LHCN-M2 (cell line): Measurements from ENCODE around the gene ADISSP. TPM values are rescaled to one million over a fixed set of nuclear protein-coding genes. Genes with fewer than 3 reads are reported as not detected.

Source experiments
- DNase-seq: peaks from one replicate; pipeline ENCODE4 v3.0.0-alpha.2; 2012; ENCODE audit warnings: low read depth
- total RNA-seq: library from RNA; depleted of rRNA; stranded (reverse); fragments of >200 nt; gene quantifications from 2 replicates; pipeline ENCODE4 v1.2.3, GENCODE V29; 2014

Gene ADISSP
- total RNA-seq, 1 experiment from 2014 or later = 84.3 TPM

DNA sequence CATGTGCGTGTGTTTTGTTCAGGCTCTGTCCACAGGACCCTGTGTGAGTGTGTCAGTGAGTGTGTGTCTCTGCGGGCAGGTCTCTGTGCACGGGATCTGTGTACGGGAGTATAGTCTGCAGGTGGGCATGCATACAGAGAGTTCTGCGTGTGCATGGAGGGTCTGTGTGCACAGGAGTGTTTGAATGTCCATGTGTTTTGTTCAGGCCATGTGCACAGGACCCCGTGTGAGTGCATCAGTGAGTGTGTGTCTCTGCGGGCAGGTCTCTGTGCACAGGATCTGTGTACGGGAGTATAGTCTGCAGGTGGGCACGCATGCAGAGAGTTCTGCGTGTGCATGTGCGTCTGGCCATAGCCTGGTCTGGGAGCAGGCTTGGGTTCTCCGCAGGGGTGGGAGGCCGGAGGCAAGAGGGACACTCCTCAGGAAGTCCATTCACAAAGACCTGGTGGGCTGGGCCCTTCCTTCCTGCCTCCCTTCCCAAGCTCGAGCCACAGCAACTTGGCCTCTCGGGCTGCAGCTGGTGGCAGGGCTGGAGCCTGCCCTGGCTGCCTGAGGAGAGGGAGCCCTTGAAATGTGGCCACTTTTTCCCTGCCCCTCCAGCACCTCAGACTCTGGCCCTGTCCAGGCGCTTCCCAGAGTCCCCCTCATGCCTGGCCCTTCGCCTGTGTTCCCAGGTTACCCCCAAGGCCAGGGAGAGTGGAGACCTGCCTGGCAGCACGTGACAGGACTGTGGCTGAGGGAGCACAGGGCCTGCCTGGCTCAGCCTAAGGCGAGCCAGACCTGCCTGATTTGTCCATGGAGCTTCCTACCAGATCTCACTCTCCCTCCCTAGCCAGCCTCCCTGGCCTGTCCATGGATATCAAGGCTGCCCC is 28.3 kb downstream of the ADISSP start:
- DNase-seq = no peak

DNA sequence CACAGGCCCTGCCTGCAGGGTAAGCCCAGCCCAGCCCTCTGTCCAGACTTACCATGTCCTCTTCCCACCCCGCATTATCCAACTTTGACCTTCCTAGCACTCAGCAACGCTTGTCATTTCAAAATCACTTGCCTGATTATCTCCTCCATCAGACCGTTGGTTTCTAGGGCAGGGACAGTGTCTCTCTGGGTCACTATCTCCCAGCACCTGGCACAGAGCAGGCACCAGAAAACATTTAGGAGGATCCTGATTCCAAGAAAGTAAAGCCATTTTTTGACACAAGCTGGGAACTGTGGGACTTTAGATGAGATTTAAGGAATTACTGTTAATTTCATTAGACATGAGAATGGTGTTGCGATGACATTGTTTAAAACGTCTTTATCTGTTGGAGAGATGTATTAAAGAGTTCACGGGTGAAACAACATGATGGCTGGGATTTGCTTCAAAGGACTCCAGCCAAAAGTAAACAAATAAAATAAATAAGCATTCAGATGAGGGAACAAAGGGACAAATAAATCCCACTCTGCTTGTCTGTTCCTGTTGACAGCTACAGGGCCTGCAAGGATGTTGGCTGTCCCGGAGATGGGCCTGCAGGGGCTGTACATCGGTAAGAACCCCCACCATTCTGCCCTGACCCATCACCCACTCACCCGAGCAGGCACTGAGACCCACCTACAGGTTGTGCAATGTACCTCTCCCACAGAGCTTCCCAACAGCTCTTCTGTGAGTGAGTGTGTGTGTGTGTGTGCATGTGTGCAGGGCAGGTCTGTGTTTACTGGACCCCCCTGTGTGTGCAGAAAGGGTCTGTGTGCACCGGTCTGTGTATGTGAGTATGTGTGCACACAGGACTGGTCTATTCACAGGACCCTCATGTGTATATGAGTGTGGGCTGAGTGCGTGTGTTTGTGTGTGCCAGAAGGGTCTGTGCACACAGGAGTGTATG is 29.2 kb downstream of the ADISSP start:
- DNase-seq = no peak

DNA sequence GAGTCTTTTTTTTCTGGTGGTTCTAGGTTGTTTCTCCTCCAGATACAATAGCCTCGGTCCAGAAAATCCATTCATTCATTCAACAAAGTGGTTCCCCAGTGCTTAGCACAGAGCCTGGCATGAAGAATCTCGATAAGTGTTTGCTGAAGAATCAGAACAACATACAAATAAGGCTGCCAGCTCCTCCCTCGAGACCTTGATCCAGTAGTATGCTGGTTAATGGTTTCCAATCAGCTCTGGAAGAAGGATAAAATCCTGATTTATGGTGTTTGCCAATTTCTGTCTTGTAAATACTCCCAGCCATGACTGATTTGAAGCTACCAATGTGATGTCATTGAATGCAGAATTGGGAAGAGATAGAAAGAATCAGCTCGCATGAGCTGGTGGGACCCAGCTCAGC is 31.8 kb downstream of the ADISSP start:
- no peak for DNase-seq

DNA sequence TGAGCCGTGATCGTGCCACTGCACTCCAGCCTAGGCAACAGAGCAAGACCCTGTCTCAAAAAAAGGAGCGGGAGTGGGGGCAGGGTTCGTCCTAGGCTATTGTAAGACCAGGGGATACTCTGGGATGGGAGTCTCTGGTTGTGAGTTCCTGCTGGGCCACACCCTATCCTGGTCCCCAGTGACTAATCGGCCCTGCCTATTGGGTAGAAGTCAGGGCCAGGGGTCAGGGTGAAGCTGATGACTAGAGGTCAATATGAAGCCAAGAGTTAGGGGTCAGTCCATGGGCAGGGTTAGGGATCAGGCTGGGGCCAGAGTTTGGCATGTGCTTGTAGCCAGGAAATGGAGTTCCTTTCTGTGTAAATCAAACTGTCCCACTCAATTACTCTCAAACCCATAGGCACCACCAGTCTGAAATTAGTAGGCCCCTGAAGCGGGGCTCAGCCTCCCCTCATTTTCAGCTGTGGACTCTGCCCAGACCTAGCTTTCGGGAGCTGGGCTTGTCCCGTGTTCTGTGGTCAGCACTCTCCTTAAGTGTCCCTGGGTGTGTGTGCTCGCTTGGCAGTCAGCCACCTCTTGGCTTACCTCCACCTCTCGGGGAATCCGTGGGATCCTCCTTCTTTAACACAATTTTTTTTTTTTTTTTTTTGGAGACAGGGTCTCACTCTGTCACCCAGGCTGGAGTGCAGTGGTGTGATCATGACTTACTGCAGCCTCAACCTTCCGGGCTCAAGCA is 33.3 kb downstream of the ADISSP start:
- DNase-seq = no peak

DNA sequence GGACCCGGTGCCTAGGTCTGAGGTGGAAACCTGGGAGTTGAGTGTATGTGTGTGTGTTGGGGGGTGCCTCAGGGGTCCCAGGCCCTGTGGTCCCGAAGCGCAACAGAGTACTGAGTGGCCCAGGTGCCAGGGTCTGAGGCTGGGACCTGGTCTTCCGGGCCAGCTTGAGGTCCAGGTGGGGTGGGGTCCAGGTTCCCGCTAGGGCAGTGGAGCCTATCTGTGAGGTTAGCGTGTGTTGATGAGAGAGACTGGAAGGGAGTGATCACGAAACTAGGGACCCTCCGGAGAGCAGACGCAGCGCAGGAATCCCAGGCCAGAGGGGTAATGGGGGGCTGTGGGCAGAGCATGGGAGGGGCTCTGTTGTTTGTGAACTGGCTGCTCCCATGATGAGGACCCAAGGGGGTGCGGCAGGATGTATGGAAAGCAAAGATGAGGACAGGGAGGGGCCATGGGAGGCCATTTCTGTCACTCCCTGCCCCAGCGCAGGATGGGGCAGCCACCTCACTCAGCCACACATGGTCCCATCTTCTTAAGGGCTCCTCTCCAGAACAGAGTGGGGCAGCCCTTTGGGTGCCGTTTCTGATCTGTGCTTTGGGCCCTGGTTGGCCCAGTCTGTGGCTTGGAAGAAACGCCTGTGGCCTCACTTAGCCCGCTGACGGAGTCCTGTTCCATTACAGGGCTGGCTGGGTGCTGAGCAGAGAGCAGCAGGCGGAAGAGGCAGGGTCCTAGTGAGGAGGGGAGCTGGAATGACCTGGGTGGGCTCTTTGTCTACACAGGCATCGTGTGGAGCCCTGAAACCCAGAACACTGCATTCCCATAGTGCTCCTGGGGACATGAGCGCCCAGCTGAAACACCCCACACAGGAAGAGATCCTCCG is 34.2 kb downstream of the ADISSP start:
- DNase-seq = no peak

DNA sequence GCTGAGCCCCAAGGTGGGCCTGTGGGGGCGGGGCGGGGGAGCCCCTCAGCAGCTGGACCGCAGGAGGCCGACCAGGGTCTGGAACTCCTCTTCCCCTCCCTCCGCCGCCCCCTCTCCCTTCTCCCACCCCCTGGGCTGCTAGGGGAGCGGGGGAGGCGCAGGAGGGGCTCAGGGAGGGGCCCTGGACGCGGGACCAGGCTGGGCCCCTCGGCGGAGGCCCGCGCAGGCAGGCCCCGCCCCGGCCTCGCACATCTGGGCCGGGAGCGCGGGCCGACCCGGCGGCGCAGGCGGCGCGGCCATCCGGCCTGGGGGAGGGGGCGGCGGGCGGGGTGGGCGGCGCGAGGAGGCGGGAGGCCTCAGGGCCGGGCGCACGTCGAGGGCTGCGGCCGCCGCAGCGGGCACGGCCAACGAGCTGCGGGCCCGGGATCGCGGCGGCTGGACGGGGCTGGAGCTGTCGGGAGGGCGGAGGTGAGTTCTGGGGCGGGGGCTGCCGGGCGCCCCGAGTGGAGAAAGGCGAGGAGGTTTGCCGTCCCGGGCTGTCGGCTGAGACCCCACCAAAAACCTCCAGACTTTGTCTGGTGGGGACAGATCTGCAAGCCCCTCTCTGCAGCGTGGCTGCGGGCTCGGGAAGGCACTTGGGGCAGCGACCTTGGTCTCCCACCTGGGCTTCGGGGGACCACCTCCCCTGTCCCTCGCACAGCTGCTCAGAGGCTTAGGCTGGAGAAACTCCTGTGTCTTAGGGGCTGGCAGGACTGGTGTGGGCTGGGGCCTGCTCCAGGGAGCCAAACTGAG is 35.0 kb downstream of the ADISSP start, which contains the start of gene HSPA12B:
Gene HSPA12B (plus strand): TSS at position 359 of the 792 bp plus-strand sequence. CDS start 5,990 bp downstream, outside the sequence.
- no peak for DNase-seq

DNA sequence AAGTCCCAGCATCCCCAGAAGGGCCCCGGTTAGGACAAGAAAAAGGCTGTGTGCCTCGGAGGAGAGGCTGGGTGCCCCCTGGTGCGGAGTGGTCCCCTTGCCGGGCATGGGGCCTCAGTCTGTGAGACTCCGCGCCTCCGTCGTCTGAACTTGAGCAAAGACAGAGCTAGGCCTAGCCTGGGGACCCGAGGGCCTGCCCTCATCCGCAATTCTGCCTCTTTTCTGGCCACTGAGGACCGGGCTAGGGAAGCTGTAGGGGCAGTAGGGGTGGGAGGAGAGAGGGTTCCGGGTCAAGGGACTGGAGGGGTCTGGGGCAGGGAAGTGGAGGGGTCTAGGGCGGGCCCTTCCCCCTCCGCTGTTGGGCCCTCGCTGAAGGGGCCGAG is 35.6 kb downstream of the ADISSP start:
- no peak for DNase-seq

DNA sequence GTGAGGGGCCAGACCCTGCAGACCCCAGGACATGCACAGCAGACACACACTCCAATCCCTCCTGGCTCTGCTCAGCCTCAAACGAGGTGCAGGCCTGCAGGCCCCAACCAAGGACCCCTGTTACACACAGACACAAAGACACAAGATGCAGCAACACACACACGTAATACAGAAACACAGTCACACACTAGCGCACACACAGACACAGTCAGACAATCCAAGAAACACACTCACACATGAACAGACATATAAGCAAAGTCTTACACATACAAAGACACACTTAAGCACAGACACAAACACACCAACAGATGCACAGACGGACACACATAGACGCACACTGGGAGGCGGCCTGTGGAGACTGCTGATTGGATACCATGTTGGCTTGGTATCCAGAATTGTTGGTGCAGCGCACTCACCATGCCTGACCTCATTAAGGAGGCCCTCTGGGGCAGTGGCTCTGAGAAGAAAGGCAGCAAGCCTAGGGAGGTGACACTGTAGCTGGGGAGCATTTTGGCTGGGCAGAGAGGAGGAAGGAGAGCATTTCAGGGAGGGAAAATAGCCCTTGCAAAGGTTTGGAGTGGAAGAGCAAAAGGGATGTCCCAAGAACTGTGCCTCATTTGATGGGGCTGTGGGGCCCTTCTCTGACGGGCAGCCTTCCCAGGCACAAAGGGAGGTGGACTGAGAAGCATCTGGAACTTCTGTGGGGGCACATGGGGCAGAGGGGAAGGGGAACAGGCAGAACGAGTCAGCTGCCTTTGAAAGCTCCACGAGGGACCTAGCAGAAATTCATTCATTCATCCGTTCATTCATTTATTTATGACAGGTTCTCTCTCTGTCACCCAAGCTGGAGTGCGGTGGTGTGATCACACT is 36.5 kb downstream of the ADISSP start:
- no peak for DNase-seq

DNA sequence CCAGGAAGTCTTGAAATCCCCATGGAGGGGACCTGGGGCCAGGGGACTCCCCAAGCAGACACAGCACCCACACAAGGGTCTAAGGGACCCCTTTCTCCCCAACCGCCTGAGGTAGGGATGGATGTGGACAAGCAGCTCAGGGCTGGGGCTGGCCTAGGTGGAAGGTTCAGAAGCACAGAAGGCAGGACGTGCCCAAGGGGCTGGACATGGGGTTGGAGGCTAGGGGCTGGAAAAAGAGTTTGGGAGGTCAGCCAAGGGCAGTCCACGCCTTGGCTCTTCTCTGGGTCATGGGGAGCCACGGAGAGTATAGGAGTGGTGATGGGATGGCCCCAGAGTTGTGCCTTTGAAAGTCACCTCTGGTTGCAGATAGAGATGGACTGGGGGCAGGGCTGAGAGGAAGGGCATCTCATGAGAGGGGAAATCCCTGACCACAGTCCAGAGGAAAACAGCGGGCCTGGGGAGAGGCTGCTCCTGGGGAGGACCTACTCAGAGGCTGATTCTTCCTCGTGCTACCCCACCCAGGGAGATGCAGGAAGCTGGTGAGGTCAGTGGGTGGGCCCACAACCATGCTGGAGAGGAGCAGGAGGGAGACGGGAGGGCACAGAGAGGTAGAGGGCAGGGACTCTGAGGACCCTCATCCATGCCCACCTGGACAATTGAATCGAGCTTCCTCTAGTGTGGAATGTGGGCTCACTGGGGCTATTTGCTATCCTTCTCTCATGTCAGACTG is 37.6 kb downstream of the ADISSP start:
- no peak for DNase-seq

DNA sequence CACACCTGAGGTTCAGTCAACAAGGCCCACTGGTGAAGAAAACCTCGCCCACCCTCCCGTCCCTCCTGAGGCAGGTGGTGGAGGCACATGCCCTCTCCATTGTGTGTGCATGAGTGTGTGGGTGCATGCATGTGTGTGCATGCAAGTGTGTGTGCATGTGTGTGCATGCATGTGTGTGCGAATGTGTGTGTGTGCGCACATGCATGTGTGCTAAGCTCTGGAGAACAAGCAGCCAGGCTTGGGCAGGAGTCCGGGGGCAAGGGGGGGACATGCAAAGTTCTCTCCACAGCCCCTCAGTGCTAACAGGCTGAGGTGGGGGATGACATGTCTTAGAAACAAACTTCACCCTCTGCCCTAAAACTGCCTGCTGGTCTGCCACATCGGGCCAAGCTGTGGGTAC is 38.2 kb downstream of the ADISSP start:
- no peak for DNase-seq

DNA sequence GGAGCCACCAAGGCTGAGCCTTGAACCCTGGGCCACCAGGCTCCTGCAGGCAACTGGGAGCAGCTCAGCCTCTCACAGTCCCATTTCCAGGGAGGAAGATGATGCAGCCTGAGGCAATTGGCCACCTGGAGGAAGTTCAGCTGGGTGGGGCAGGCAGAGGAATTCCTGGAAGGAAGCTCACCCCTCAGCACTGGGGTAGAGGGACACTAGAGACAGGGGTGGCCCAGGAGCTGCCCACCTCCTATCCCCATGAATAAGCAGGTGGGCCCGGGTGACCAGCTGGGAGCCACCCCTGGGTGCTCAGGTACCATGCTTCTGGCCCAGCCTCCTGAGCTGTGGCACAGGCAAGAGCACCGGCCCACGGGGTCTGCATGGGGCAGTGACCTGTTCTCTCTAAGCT is 38.7 kb downstream of the ADISSP start:
- DNase-seq = no peak

DNA sequence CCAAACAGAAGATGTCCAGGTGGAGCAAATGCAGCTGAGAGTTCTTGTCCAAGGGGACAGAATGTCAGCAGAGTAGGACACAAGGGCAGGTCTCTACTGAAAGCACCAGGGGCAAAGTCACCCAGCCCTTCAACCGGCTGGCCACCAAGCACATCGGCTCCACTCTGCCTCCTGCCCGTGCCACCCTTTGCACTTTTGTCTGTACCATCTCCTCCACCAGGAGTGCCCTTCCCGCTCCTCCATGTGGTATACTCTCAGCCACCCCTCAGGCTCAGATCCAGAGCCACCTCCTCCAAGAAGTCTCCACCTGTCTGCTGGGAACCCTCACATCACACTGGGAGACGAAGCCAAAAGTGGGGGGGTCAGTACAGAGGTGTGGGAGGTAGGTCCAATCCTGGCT is 39.2 kb downstream of the ADISSP start:
- DNase-seq = no peak

DNA sequence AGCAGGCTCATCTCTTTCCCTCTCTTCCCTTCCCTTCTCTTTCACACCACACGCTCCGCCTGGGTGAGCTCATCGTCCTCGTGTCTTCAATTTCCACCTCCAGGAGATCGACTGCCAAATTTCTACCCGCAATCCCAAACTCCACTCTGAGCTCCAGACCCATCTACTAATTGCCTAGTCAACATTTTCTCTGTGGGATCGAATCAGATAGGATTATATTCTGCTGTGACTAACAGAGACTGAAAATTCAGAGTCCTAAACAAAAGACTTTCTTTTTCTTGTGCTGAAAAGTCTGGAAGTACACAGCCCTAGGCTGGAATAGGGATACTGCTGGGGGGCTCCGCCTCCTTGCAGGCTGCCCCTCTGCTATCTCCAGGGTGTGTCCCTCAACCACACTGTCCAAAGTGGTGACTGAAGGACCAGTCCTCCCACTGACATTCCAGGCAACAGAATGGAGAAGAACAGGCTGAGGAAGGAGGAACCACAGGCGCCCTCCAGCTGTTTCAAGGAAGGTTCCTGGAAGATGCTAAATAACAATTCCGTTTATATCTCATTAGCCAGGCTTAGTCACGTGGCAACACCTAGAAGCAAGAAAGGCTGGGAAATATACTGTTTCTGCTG is 40.0 kb downstream of the ADISSP start:
- DNase-seq = peak; percentile 44

DNA sequence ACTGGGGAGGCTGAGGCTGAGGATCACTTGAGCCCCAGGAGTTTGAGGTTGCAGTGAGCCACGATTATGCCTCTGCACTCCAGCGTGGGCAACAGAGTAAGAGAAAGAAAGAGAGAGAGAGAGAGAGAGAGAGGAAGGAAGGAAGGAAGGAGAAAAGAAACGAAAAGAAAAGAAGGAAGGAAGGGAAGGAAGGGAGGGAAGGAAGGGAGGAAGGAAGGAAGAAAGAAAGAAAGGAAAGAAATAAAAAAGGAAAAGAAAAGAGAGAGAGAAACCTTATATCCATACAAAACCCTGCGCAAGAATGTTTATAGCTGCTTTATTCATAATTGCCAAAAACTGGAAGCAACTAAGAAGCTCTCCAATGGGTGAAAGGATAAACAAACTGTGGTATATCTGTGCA is 43.2 kb downstream of the ADISSP start:
- no peak for DNase-seq

DNA sequence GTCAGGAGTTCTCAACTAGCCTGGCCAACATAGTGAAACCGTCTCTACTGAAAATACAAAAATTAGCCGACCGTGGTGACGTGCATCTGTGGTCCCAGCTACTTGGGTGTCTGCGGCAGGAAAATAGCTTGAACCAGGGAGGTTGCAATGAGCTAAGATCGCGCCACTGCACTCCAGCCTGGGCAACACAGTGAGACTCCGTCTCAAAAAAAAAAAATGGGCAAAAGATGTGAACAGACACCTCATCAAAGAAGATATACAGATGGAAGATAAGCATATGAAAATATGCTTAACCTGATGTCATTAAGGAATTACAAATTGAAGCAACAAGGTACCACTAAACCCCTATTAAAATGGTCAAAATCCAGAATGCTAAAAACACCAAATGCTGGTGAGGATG is 44.3 kb downstream of the ADISSP start:
- DNase-seq = no peak

DNA sequence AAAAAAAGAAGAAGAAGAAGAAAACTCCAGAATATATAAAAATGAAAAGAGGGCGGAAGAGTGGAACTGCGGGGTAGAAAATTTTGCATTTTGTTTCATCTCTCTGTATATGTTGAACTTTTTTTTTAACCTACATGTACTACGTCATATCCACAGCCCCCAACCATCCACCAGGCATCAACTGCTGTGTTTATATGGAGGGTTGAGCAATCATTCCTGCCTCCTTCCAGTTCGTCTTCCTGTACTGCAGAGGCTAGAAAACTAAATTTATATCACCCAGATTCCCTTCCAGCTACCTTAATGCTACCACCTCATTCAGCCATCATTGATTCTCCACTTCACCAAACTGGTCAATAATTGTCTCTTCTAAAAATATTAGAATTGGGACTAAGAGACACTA is 45.6 kb downstream of the ADISSP start:
- DNase-seq = no peak

DNA sequence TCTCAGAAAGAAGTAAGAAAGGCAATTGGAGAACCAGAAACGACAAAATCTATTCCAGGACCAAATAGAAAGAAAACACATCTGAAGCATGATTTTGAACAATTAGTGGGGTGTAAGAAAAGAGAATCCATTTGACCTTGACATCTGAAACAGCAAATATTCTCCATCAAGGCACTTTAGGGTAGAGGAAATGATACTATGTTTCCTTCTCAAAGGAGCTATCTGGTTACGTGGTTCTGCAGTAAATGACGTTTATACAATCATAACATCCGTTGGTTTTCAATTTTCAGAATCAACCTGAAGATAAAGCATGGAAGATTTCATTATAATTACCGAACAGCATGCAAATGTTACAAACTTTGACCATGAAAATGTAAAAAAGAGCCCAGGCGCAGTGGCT is 46.9 kb downstream of the ADISSP start:
- no peak for DNase-seq

DNA sequence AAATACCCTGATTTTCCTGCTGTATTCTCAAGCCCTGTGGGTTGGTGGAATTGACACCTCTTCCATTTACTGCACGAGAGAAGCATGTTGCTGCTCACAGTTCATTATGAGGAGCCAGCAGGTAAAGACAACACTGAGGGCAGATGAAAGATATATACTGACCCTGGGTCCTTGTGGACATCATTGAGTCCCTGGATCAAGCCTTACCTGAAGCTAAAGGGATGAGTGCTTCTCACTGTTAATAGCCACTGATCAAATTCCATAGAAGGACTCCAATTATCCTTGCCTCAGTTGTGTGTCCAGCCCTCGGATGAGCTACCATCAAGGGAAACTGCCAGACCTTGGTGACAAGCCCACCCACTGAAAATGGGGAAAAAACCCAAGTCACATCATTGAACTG is 47.5 kb downstream of the ADISSP start:
- no peak for DNase-seq
